HL-60 (cell line): Measurements from ENCODE around the gene IL27RA.
"Not testable (repeated sequence)": the region's sequence is repeated elsewhere in the genome, so short reads cannot be mapped to it uniquely, and the experiment has no call there.

Source experiments
- SPI1 ChIP-seq: IDR thresholded peaks from 2 replicates; pipeline ENCODE4 v1.6.1; 2012; ENCODE audit warnings: low read depth, mild to moderate bottlenecking, borderline replicate concordance
- TF ChIP-seq, protein P1 (sequence below): IDR thresholded peaks from 2 replicates; pipeline ENCODE4 v1.6.1; 2012; ENCODE audit warnings: low read depth; ENCODE audit not compliant: insufficient replicate concordance
- TF ChIP-seq, protein P2 (sequence below): IDR thresholded peaks from one replicate; pipeline ENCODE4 v1.5.1; 2011; ENCODE audit warnings: low read length, control low read depth, inconsistent platforms; ENCODE audit not compliant: insufficient read depth

DNA sequence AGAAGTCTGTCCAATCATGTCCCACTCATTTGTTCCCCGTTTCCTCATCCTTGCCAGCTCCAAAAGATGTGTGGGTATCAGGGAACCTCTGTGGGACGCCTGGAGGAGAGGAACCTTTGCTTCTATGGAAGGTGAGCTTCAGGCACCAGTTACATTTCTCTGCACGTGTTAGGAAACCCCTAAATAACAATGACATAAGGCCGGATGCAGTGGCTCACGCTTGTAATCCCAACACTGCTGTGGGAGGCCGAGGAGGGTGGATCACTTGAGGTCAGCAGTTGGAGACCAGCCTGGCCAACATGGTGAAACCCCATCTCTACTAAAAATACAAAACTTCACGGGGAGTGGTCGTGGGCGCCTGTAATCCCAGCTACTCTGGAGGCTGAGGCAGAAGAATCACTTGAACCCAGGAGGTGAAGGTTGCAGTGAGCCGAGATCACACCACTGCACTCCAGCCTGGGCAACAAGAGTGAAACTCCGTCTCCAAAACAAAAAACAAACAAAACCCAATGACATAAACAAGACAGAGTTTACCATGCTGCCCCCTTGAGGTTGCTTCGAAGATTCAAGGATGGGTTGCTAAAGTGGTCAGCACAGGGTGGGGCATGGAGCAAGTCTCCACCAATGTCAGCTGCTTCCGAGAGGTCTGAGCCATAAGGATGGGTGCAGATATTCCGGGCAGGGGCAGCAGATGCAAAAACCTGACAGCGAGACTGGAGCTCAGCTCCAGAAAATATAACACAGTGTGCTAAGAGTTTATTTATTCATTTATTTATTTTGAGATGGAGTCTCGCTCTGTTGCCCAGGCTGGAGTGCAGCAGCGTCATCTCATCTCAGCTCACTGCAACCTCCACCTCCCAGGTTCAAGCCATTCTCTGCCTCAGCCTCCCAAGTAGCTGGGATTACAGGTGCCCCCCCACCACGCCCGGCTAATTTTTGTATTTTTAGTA is 11.4 kb downstream of the IL27RA start:
- TF ChIP-seq, protein P1, sequence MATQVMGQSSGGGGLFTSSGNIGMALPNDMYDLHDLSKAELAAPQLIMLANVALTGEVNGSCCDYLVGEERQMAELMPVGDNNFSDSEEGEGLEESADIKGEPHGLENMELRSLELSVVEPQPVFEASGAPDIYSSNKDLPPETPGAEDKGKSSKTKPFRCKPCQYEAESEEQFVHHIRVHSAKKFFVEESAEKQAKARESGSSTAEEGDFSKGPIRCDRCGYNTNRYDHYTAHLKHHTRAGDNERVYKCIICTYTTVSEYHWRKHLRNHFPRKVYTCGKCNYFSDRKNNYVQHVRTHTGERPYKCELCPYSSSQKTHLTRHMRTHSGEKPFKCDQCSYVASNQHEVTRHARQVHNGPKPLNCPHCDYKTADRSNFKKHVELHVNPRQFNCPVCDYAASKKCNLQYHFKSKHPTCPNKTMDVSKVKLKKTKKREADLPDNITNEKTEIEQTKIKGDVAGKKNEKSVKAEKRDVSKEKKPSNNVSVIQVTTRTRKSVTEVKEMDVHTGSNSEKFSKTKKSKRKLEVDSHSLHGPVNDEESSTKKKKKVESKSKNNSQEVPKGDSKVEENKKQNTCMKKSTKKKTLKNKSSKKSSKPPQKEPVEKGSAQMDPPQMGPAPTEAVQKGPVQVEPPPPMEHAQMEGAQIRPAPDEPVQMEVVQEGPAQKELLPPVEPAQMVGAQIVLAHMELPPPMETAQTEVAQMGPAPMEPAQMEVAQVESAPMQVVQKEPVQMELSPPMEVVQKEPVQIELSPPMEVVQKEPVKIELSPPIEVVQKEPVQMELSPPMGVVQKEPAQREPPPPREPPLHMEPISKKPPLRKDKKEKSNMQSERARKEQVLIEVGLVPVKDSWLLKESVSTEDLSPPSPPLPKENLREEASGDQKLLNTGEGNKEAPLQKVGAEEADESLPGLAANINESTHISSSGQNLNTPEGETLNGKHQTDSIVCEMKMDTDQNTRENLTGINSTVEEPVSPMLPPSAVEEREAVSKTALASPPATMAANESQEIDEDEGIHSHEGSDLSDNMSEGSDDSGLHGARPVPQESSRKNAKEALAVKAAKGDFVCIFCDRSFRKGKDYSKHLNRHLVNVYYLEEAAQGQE = not testable (repeated sequence)
- TF ChIP-seq, protein P2, sequence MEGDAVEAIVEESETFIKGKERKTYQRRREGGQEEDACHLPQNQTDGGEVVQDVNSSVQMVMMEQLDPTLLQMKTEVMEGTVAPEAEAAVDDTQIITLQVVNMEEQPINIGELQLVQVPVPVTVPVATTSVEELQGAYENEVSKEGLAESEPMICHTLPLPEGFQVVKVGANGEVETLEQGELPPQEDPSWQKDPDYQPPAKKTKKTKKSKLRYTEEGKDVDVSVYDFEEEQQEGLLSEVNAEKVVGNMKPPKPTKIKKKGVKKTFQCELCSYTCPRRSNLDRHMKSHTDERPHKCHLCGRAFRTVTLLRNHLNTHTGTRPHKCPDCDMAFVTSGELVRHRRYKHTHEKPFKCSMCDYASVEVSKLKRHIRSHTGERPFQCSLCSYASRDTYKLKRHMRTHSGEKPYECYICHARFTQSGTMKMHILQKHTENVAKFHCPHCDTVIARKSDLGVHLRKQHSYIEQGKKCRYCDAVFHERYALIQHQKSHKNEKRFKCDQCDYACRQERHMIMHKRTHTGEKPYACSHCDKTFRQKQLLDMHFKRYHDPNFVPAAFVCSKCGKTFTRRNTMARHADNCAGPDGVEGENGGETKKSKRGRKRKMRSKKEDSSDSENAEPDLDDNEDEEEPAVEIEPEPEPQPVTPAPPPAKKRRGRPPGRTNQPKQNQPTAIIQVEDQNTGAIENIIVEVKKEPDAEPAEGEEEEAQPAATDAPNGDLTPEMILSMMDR = peak; percentile 33
- not testable (repeated sequence) for TF ChIP-seq SPI1
